Right cardiac atrium (tissue), 5 donors: ENCODE results near the gene APOB. TPM values are rescaled to one million over a fixed set of nuclear protein-coding genes. Genes with fewer than 3 reads are reported as not detected.
A peak's percentile ranks its signal among the peaks of the same experiment; 100 is the strongest.

ENCODE experiments used
- ATAC-seq, 2 donors: fragments of 200-7000 bp; cut with Tn5 transposase; one replicate each; pipeline versions ENCODE4 v1.8.0 to v1.9.1; 2020; ENCODE audit warnings: moderate library complexity in 2 of 2, mild to moderate bottlenecking in 1 of 2
- DNase-seq, 3 donors: peaks; one replicate each; pipeline ENCODE4 v3.0.0-alpha.2; 2020
- H3K27ac ChIP-seq: one replicate; pipeline ENCODE4 v1.5.1; 2013; ENCODE audit warnings: mild to moderate bottlenecking, low read length, control low read depth, moderate library complexity
- H3K27me3 ChIP-seq: one replicate; pipeline ENCODE4 v1.6.1; 2013; ENCODE audit not compliant: control insufficient read depth, insufficient read depth
- H3K4me1 ChIP-seq: one replicate; pipeline ENCODE4 v1.6.1; 2013; ENCODE audit warnings: low read length; ENCODE audit not compliant: control insufficient read depth, insufficient read depth
- H3K4me3 ChIP-seq: one replicate; pipeline ENCODE4 v1.5.1; 2013; ENCODE audit warnings: low read length, control low read depth
- H3K9me3 ChIP-seq: one replicate; pipeline ENCODE4 v1.6.1; 2013; ENCODE audit warnings: low read length; ENCODE audit not compliant: control insufficient read depth
- WGBS: extraction: QIAGEN DNeasy Blood & Tissue Kit; methylation state at CpG from one replicate; pipeline ENCODE4 v1.1.7; 2013; 5-methylcytosine and 5-hydroxymethylcytosine counted together
- intact Hi-C, 4 donors: fragments of 100-400 bp; cut with DNase I; formaldehyde crosslinking; loops; one replicate each; pipeline versions ENCODE4 v1.11.0 to v1.14.0; 2022 to 2023
- polyA plus RNA-seq: library from polyadenylated mRNA; stranded (reverse); fragments of 200-250 nt; gene quantifications from one replicate; pipeline ENCODE4 v1.2.3, GENCODE V29; 2013
- total RNA-seq, 4 donors: library from RNA; stranded (reverse); fragmentation: NEBNext Ultra II Directional; extraction: Animal tissue kit (Norgen Biotek cat#: 25700); gene quantifications; one replicate each; pipeline ENCODE4 v1.2.1, GENCODE V29; 2021
- donor health status: healthy with polysubstance abuse.
- donor health status: DM: no; HTN: yes; CAD: no.
- donor health status: DM: no; HTN: no; CAD: no.
- donor health status: DM: no; HTN: yes; CAD: no; lungs with severe emphysema.
- donor health status: DM: yes; HTN: yes; CAD: no.

Gene APOB
- total and polyA plus RNA-seq, 5 donors, result 3.6 to 93.2 (median 15.8) TPM

DNA sequence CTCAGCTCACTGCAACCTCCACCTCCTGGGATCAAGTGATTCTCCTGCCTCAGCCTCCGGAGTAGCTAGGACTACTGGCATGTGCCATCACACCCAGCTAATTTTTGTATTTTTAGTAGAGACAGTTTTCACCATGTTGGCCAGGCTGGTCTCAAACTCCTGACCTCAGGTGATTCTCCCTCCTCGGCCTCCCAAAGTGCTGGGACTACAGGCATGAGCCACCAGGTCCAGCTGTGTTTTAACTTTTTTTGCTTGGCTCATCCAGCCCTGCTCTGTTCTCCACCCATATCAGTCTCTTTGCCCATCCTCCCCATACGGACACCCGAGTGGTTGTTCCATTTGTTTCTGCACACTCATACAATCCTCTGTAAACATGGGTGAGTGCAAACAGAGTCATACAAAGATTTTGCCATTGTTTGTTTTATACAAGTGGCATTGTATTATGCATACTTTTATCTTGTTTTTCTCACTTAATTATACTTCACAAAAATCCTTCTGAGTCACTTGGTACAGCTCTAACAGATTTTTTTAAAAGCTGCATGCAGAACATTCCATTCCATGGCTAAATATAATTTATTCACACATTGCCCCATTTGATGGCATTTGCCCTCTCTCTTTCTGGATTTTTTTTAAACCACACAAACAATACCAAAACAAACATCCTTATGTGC, 5.3 kb downstream of the APOB start:
- ATAC-seq (peak; percentile 28 to 55), DNase-seq (no peak)
- Histone ChIP-seq H3K9me3 (no peaks in the 10 kb centered on the region), H3K4me3 (no peak overlapping the region), H3K4me1 (peaks cover 3% of the 10 kb centered on the region), H3K27ac (peak overlapping the region; percentile 72), H3K27me3 (no peaks in the 10 kb centered on the region)
- intact Hi-C loops, result no loop called here
- 47% methylated on average over 4 of the region's 4 CpGs for WGBS

- intact Hi-C loops, result no loop called here
- Histone ChIP-seq H3K4me3 (no peak overlapping the region), H3K27ac (peak overlapping the region; percentile 54), H3K9me3 (no peaks in the 10 kb centered on the region), H3K4me1 (peaks cover 3% of the 10 kb centered on the region), H3K27me3 (no peaks in the 10 kb centered on the region)
- WGBS, result 70% methylated on average over 3 of the region's 3 CpGs
- ATAC-seq (no peak), DNase-seq (no peak)
These were observed 6.2 kb downstream of the APOB start for GRCh38 chr2:21037671-21038108.

- H3K27me3 ChIP-seq, result no peaks in the 10 kb centered on the region
- ATAC-seq (no peak), DNase-seq (no peak)
- H3K4me3 ChIP-seq, result no peak overlapping the region
- 85% methylated on average over 15 of the region's 15 CpGs for WGBS
- peaks cover 3% of the 10 kb centered on the region for H3K4me1 ChIP-seq
- no peaks in the 10 kb centered on the region for H3K9me3 ChIP-seq
- intact Hi-C loops, result no loop called here
- no peak overlapping the region for H3K27ac ChIP-seq
These were observed 6.9 kb downstream of the APOB start for GRCh38 chr2:21036708-21037670.

GRCh38 chr2:21035974-21036707, 7.7 kb downstream of the APOB start:
- DNase-seq (no peak), ATAC-seq (no peak)
- Histone ChIP-seq H3K4me3 (no peak overlapping the region), H3K4me1 (peaks cover 3% of the 10 kb centered on the region), H3K9me3 (no peaks in the 10 kb centered on the region), H3K27ac (no peak overlapping the region), H3K27me3 (no peaks in the 10 kb centered on the region)
- intact Hi-C loops, result no loop called here
- WGBS, result 89% methylated on average over 4 of the region's 4 CpGs

DNA sequence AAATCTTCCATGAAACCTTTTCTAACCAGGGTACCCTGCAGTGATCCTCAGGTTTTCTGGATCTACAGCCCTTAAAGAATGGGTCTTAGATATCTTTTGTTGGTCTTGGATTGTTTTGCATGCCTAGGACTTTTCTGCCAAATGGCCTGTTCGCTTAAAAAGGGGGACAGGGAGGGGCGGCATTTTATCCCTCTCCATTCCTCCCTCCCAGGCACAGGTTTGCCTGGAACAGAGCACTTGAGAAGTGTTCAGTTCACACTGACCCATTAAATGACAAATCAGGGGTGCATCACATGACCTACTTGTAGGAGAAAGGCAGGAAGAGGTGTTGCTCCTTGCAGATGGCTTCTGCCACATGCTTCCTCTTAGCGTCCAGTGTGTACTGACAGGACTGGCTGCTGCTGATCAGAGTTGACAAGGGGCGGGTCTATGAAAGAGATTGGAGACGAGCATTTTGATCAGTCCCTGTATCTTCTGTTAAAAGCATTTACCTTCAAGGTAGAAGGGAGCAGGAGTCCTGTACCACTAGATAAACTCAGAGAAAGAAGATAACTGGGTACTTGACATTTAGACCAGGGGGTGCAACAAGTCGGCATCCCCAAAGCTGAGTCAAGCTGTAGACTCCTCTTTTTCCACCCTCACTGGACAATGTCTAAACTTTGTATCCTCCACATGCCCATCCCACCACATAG, 8.4 kb downstream of the APOB start:
- Histone ChIP-seq H3K27me3 (no peaks in the 10 kb centered on the region), H3K9me3 (no peaks in the 10 kb centered on the region), H3K4me1 (peaks cover 2% of the 10 kb centered on the region), H3K4me3 (no peak overlapping the region), H3K27ac (no peak overlapping the region)
- no peak for DNase-seq
- WGBS, result 70% methylated on average over 6 of the region's 6 CpGs
- ATAC-seq, result peak in 1 of 2 donors; percentile 11
- intact Hi-C loops, result no loop called here

GRCh38 chr2:21034972-21035279, 8.9 kb downstream of the APOB start:
- WGBS, result 85% methylated on average over 3 of the region's 3 CpGs
- intact Hi-C loops, result no loop called here

GRCh38 chr2:21034156-21034971, 9.5 kb downstream of the APOB start:
- Histone ChIP-seq H3K9me3 (no peaks in the 10 kb centered on the region), H3K27ac (no peak overlapping the region), H3K4me1 (peaks cover 2% of the 10 kb centered on the region), H3K27me3 (no peaks in the 10 kb centered on the region), H3K4me3 (no peak overlapping the region)
- WGBS, result 77% methylated on average over 4 of the region's 4 CpGs
- ATAC-seq (no peak), DNase-seq (no peak)
- intact Hi-C loops, result no loop called here

More at GRCh38 chr2:21034972-21035279, 8.9 kb downstream of the APOB start:
- H3K9me3 ChIP-seq, result no peaks in the 10 kb centered on the region
- no peaks in the 10 kb centered on the region for H3K27me3 ChIP-seq
- DNase-seq, result no peak
- peaks cover 2% of the 10 kb centered on the region for H3K4me1 ChIP-seq
- H3K4me3 ChIP-seq, result no peak overlapping the region
- ATAC-seq, result no peak
- H3K27ac ChIP-seq, result no peak overlapping the region

DNA sequence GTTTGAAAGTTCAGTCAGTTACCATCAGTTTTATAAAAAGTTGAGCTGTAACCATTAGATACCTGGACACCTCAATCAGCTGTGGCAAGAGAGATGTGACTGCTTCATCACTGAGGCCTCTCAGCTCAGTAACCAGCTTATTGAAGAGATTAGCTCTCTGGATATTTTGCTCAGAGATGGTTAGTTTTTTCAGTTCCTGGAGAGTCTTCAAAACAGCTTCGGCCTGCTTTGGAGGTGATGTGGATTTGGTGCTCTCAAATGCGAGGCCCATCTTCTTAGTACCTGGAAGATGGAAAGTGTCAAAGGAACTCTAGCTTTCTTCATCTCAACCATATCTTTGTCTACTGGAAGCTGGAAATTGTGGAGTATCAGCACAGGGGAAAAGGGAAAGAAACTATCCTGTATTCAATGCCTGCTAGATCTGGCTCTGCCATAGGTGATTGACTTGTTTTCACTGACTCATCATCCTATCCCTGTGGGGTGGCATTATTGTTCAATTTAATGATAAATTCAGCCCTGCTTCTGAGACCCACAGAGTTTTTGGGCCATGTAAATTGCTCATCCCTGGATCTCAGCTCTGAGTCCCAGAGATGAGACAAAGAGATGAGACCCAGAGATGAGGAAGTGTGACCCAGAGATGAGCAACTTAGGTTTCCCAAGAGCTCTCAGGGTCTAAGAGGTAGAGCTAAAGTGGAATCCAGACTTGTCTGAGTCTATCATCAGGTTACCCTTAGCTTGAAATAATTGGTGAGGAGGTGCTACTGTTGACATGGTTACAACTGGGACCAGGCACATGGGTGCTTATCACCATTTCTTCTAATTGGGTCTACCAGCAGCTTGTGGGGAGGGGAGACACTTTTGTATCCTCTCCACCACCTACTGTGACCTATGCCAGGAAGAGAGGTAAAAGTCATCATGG, 10.4 kb downstream of the APOB start:
- Histone ChIP-seq H3K9me3 (no peaks in the 10 kb centered on the region), H3K4me3 (no peak overlapping the region), H3K27ac (no peak overlapping the region), H3K4me1 (peaks cover 2% of the 10 kb centered on the region), H3K27me3 (no peaks in the 10 kb centered on the region)
- intact Hi-C loops, result no loop called here
- DNase-seq, result no peak
- no peak for ATAC-seq
- WGBS, result 91% methylated on average over 2 of the region's 2 CpGs

GRCh38 chr2:21032338-21033236, 11.3 kb downstream of the APOB start:
- 86% methylated on average over 14 of the region's 14 CpGs for WGBS
- ATAC-seq (peak in 1 of 2 donors; percentile 43), DNase-seq (no peak)
- no peak overlapping the region for H3K4me3 ChIP-seq
- intact Hi-C loops, result no loop called here
- H3K27me3 ChIP-seq, result no peaks in the 10 kb centered on the region
- H3K9me3 ChIP-seq, result no peaks in the 10 kb centered on the region
- no peak overlapping the region for H3K27ac ChIP-seq
- peaks cover 2% of the 10 kb centered on the region for H3K4me1 ChIP-seq
